GM23338 (cell line): ENCODE data around the gene UBP1.

Experiments
- CREB1 ChIP-seq: fragments of 250-450 bp; sonication (Bioruptor Pico); IDR thresholded peaks from 2 replicates; pipeline ENCODE4 v1.5.0; 2020; ENCODE audit warnings: low read depth, mild to moderate bottlenecking, moderate library complexity
- CTCF ChIP-seq, 2 experiments: fragments of 200-600 bp in 1 of 2; sonication (generic) in 1 of 2; conservative IDR thresholded peaks; 2 replicates each; pipeline versions ENCODE4 v1.5.1 to v1.6.1; 2016 to 2017; ENCODE audit warnings: antibody characterized with exemption in 2 of 2, low read depth in 2 of 2, mild to moderate bottlenecking in 2 of 2, moderate library complexity in 1 of 2
- EZH2 ChIP-seq: fragments of 200-600 bp; sonication (generic); IDR thresholded peaks from one replicate; pipeline ENCODE4 v1.8.0; 2017; ENCODE audit warnings: antibody characterized with exemption, mild to moderate bottlenecking, low read depth; ENCODE audit not compliant: unreplicated experiment
- EZH2phosphoT487 ChIP-seq: fragments of 200-600 bp; sonication (generic); IDR thresholded peaks from one replicate; pipeline ENCODE4 v1.8.1; 2018; ENCODE audit warnings: antibody characterized with exemption; ENCODE audit not compliant: unreplicated experiment
- JUNB ChIP-seq: IDR thresholded peaks from one replicate; pipeline ENCODE4 v1.6.1; 2016; ENCODE audit warnings: antibody characterized with exemption; ENCODE audit not compliant: unreplicated experiment
- NANOG ChIP-seq: IDR thresholded peaks from 2 replicates; pipeline ENCODE4 v1.6.1; 2016; ENCODE audit warnings: antibody characterized with exemption, borderline replicate concordance
- POLR2AphosphoS5 ChIP-seq: IDR thresholded peaks from 2 replicates; pipeline ENCODE4 v1.6.1; 2016; ENCODE audit warnings: antibody characterized with exemption, low read depth
- REST ChIP-seq: IDR thresholded peaks from one replicate; pipeline ENCODE4 v1.6.1; 2018; ENCODE audit warnings: antibody characterized with exemption; ENCODE audit not compliant: unreplicated experiment
- STAT1 ChIP-seq: IDR thresholded peaks from one replicate; pipeline ENCODE4 v1.6.1; 2016; ENCODE audit warnings: antibody characterized with exemption; ENCODE audit not compliant: unreplicated experiment
- ZNF331 ChIP-seq: fragments of 250-450 bp; sonication (Bioruptor Pico); IDR thresholded peaks from 2 replicates; pipeline ENCODE4 v1.5.0; 2020; ENCODE audit warnings: low read depth, mild to moderate bottlenecking, moderate library complexity
- TF ChIP-seq, protein P1 (sequence below): IDR thresholded peaks from 2 replicates; pipeline ENCODE4 v1.6.1; 2016; ENCODE audit warnings: antibody characterized with exemption

DNA sequence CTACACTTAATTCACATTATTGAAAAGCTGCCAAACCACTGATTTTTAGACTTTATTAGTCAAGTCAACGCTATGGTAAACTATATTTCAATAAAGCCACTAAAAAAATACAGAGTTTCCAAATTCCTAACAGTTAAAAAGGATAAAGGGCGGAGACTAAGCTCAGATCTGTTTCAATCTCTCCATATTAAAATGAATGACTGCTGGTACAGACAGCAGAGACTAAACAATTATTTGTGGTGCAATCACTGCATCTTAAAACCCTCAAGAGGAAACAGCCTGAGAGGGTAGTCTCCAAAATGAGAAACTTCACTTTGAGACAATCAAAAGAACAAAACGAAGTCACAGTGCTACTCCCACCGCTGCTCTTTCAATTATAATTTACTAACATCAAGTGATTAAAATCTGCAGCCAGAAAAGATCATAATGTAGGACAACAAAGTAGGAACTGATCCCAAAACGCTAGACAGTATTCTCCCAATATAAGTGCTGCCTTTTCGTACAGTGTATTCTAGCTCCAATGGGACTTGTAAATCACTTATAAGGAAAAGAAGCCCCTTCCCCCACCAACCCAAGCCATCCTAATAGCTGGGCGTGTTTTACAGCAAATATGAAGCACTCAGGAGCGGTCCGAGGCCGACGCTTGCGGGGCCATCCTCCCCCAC, 1.2 kb downstream of the UBP1 start:
- TF ChIP-seq REST: no peak
- no peak for TF ChIP-seq CTCF (conservative IDR thresholded peaks at IDR 0.05; ENCODE audit: low read depth in 2 of 2)
- TF ChIP-seq EZH2phosphoT487: no peak
- no peak for TF ChIP-seq POLR2AphosphoS5
- no peak for TF ChIP-seq EZH2
- TF ChIP-seq CREB1 (CRISPR knock-in tag): no peak
- TF ChIP-seq, protein P1, sequence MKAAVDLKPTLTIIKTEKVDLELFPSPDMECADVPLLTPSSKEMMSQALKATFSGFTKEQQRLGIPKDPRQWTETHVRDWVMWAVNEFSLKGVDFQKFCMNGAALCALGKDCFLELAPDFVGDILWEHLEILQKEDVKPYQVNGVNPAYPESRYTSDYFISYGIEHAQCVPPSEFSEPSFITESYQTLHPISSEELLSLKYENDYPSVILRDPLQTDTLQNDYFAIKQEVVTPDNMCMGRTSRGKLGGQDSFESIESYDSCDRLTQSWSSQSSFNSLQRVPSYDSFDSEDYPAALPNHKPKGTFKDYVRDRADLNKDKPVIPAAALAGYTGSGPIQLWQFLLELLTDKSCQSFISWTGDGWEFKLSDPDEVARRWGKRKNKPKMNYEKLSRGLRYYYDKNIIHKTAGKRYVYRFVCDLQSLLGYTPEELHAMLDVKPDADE: no peak
- TF ChIP-seq NANOG: no peak
- TF ChIP-seq JUNB: no peak
- TF ChIP-seq STAT1: no peak
- no peak for TF ChIP-seq ZNF331
